ENCODE measurements around the gene SGTA. TPM values are rescaled to one million over a fixed set of nuclear protein-coding genes. Genes with fewer than 3 reads are reported as not detected.
A peak's percentile ranks its signal among the peaks of the same experiment; 100 is the strongest.

SGTA gene
- total RNA-seq, 1 donor from 2014 or later: 64.0 TPM

DNA sequence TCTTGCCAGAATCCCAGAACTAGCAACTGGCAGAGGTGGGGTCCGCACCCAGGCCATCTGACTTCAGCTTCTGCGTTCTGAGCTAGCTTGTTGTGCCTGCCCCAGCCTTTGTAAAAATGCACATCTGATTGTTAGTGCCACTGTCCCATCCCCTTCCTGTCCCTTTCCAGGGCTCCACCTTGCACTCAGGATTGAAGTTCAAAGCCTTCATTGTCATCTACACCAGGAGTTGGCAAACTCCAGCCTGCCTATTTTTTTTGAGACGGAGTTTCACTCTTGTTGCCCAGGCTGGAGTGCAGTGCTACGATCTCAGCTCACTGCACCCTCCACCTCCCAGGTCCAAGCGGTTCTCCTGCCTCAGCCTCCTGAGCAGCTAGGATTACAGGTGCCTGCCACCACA is 5.2 kb upstream of the SGTA start:
- Mint-ChIP-seq H3K4me3 (peak overlapping the region; percentile 14), H3K9me3 (no peaks in the 10 kb centered on the region), H3K36me3 (peaks cover 4% of the 10 kb centered on the region), H3K27me3 (ENCODE audit: low read depth) (no peaks in the 10 kb centered on the region), H3K4me1 (peaks cover 25% of the 10 kb centered on the region), H3K27ac (no peak overlapping the region)
- TF ChIP-seq CTCF (IDR thresholded peaks at IDR 0.05; ENCODE audit: unreplicated experiment): no peak
- DNase-seq (ENCODE audit: low spot score in 2 of 2, unreplicated experiment in 2 of 2): no peak

- peak overlapping the region; percentile 55 for H3K4me3 Mint-ChIP-seq
- peaks cover 30% of the 10 kb centered on the region for H3K4me1 Mint-ChIP-seq
- DNase-seq (ENCODE audit: low spot score in 2 of 2, unreplicated experiment in 2 of 2): no peak
- H3K27ac Mint-ChIP-seq: no peak overlapping the region
- peaks cover 2% of the 10 kb centered on the region for H3K36me3 Mint-ChIP-seq
- TF ChIP-seq CTCF (IDR thresholded peaks at IDR 0.05; ENCODE audit: unreplicated experiment): no peak
- no peaks in the 10 kb centered on the region for H3K9me3 Mint-ChIP-seq
- no peaks in the 10 kb centered on the region for H3K27me3 Mint-ChIP-seq (ENCODE audit: low read depth)
Observed at GRCh38 chr19:2787115-2787514, 4.0 kb upstream of the SGTA start.

DNA sequence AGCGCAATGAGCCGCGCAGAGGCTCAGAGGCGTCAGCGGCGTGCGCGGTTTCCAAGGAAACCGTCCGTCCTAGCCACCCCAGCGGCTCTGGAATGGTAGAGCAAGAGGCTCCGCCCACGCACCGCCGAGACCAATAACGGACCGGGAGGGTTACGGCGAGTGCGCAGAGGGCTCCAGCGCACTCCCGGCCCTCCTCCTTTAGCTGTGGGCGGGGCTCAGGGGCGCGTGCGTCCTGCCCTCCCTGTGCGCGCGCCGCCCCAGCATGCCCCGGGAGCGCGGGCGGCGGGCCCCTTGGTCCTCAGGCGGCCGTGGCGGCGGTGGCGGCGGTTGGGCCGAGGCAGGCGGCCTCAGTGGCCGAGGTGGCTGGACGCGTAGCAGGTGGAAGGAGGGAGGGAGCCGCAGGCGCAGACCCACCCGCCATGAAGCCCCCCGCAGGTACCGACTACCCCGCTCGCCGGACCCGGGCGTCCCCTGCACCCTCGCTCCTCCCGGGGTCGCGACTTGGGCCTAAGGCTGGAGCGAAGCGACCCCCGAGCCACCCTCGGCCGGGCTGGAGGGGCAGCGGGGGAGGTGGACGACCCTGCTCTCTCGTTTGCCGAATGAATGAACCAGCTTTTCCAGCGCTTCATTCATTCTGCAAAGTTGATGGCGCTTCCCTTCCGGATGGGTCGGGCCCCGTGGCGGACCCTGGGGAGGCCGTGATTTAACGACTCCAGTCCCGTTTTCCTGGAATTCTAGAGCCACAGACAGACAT is 2.3 kb upstream of the SGTA start, which contains the start of gene THOP1:
Gene THOP1, plus strand, starts transcription at position 260 of the 754 bp plus-strand sequence. Its CDS starts 160 bp downstream, at position 420.
- Mint-ChIP-seq H3K4me1 (peaks cover 35% of the 10 kb centered on the region), H3K4me3 (peak within 1 kb of the TSS; percentile 90), H3K27ac (peak within 1 kb of the TSS; percentile 88), H3K27me3 (ENCODE audit: low read depth) (no peaks in the 10 kb centered on the region), H3K36me3 (peaks cover 2% of the 10 kb centered on the region), H3K9me3 (no peaks in the 10 kb centered on the region)
- no peak for TF ChIP-seq CTCF (IDR thresholded peaks at IDR 0.05; ENCODE audit: unreplicated experiment)
- peak; percentile 97 to 98 for DNase-seq (ENCODE audit: low spot score in 2 of 2, unreplicated experiment in 2 of 2)

GRCh38 chr19:2783781-2784145 is 690 bp upstream of the SGTA start:
- no peaks in the 10 kb centered on the region for H3K9me3 Mint-ChIP-seq
- H3K27ac Mint-ChIP-seq: peak overlapping the region; percentile 98
- TF ChIP-seq CTCF (IDR thresholded peaks at IDR 0.05; ENCODE audit: unreplicated experiment): no peak
- DNase-seq (ENCODE audit: low spot score in 2 of 2, unreplicated experiment in 2 of 2): no peak
- peaks cover 39% of the 10 kb centered on the region for H3K4me1 Mint-ChIP-seq
- no peaks in the 10 kb centered on the region for H3K27me3 Mint-ChIP-seq (ENCODE audit: low read depth)
- peak overlapping the region; percentile 84 for H3K4me3 Mint-ChIP-seq
- peaks cover 5% of the 10 kb centered on the region for H3K36me3 Mint-ChIP-seq

- DNase-seq (ENCODE audit: low spot score in 2 of 2, unreplicated experiment in 2 of 2): no peak
- Mint-ChIP-seq H3K36me3 (peaks cover 6% of the 10 kb centered on the region), H3K4me1 (peaks cover 39% of the 10 kb centered on the region), H3K27me3 (ENCODE audit: low read depth) (no peaks in the 10 kb centered on the region), H3K4me3 (peak overlapping the region; percentile 84), H3K27ac (peak overlapping the region; percentile 94), H3K9me3 (no peaks in the 10 kb centered on the region)
- TF ChIP-seq CTCF (IDR thresholded peaks at IDR 0.05; ENCODE audit: unreplicated experiment): no peak
Observed at GRCh38 chr19:2782329-2782935, 641 bp downstream of the SGTA start.

All from mesothelial cell of epicardium (in vitro differentiated cells).